GM21576 (cell line): ENCODE data around the gene GTF2H4.

Source experiments
- ATAC-seq: cut with Tn5 transposase; IDR thresholded peaks from one replicate; pipeline ENCODE4 v1.9.1; 2021; ENCODE audit warnings: mild to moderate bottlenecking, moderate library complexity; ENCODE audit not compliant: unreplicated experiment

GTF2H4 gene

GRCh38 chr6:30951907-30952469 is 44.0 kb downstream of the GTF2H4 start:
- no peak for ATAC-seq

DNA sequence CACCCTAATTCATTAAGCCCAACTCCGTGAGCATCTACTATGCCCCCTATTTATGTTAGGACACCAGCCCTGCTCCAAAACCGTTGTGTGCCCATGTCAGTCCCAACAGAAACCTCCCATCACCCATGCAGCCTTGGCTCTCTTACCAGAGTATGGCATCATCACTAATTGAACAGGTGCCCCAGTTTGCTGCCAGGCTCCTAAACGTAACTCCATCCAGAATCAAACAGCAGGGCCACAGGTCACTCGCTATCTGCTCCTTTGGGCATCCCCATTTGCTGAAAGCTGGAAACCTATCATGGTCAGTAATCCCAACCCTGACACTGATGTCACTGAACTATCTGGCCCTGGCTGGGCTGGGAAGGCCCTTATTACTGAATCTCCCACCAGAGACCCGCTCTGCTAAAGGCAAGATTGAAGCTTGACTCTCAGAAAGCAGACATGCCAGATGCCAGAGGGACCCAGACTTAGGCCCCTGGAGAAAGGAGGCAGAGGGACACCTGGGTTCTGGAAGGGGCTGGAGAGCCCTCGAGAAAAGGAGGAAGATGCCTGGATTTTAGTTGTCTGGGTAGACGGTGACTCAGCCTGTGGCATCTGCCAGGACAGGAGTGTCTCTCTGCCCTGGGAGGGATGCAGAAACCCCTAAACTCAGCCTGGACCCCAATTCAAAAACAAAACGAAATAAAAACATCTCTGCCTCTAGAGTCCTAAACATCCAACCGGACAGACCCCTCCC is 46.8 kb downstream of the GTF2H4 start:
- no peak for ATAC-seq

- no peak for ATAC-seq
Observed at GRCh38 chr6:30955367-30956042, 47.5 kb downstream of the GTF2H4 start.

DNA sequence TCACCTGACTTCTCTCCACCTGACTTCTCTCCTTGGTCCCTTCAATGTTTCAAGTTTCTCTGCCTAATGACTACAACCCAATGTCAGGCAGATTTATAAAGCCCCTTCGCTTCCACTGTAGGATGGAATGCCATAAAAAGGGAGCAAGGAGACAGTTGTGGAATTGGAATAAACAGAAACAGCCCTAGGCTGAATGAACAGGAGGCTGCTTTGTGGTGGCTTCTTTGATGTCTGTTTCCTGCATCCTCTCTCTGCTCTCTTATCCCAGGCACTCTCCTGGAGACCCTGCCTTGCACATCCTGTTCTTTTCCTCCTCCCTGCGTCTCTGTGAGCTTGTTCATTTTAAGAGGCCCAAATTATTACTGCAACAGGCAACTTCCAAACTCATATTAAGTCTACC is 49.7 kb downstream of the GTF2H4 start:
- ATAC-seq, result no peak

DNA sequence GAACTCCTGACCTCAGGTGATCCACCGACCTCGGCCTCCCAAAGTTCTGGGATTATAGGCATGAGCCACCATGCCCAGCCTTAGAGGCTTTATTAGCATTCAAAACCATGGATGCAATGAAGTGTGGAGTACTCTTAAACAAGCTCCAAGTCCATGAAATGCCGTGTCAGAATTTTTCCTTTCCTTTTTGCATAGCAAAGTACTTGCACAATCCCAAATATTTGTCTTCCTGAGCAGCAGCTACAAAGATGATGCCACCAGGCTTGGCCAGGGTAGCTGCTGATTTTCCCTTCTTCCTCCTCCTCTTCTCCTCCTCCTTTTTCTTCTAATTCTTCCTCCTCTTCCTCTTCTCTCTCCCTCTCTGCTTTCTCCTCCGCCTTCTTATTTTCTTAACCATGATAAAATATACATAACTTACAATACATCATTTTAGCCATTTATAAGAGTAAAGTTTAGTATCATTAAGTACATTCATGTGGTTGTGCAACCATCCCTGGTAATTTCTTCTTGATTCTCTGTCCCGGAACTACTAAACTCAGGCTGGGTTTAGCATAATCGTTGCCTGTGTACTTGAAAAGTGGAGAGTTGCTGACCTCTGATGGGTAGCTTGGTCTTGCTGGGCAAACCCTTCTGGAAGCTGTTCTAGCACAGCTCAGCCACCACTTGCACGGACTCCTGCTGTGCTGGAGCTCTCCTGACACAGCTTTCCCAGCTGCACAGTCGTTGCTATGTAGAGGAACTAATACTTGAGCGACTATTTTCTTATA is 53.1 kb downstream of the GTF2H4 start:
- ATAC-seq, result no peak

DNA sequence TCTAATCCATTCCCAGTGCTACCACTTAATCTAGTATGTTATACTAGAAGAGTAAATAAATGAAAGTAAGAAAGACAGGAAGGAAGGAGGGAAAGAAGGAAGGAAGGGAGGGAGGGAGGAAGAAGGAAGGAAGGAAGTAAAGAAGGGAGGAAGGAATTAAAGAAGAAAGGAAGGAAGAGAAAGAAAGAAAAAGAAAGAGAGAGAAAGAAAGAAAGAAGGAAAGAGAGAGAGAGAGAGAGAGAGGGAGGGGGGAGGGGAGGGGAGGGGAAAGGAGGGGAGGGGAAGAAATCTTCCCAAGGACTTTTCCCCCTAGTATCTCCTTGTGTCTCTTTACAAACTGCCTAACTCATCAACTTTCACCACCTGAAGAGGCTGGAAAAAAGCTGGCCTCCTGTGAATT is 54.7 kb downstream of the GTF2H4 start:
- ATAC-seq, result no peak

GRCh38 chr6:30963641-30964040 is 55.6 kb downstream of the GTF2H4 start:
- no peak for ATAC-seq
